HG02870 (cell line): ENCODE measurements around the gene APOL5.

Source experiments
- ATAC-seq: cut with Tn5 transposase; IDR thresholded peaks from one replicate; pipeline ENCODE4 v1.9.1; 2021; ENCODE audit warnings: mild to moderate bottlenecking, moderate library complexity; ENCODE audit not compliant: unreplicated experiment

Gene APOL5

GRCh38 chr22:35740616-35741015 is 22.9 kb downstream of the APOL5 start:
- ATAC-seq = no peak

GRCh38 chr22:35742342-35743100 is 24.8 kb downstream of the APOL5 start:
- ATAC-seq = no peak

GRCh38 chr22:35743326-35743860 is 25.7 kb downstream of the APOL5 start:
- no peak for ATAC-seq

GRCh38 chr22:35746248-35746647 is 28.6 kb downstream of the APOL5 start:
- ATAC-seq = no peak

GRCh38 chr22:35746946-35747703 is 29.5 kb downstream of the APOL5 start:
- no peak for ATAC-seq

- ATAC-seq = peak; percentile 76
Observed at GRCh38 chr22:35749808-35750207, 32.1 kb downstream of the APOL5 start.

- ATAC-seq = no peak
Observed at GRCh38 chr22:35752006-35752862, 34.6 kb downstream of the APOL5 start.

- no peak for ATAC-seq
Observed at GRCh38 chr22:35752863-35753189, 35.2 kb downstream of the APOL5 start.

- no peak for ATAC-seq
Observed at GRCh38 chr22:35754761-35755160, 37.1 kb downstream of the APOL5 start.

GRCh38 chr22:35756722-35757121 is 39.0 kb downstream of the APOL5 start:
- no peak for ATAC-seq

- no peak for ATAC-seq
Observed at GRCh38 chr22:35758394-35758793, 40.7 kb downstream of the APOL5 start.

- no peak for ATAC-seq
Observed at GRCh38 chr22:35761037-35761436, 43.4 kb downstream of the APOL5 start.

GRCh38 chr22:35766654-35767580 is 49.2 kb downstream of the APOL5 start:
- ATAC-seq = no peak

GRCh38 chr22:35769974-35770373 is 52.3 kb downstream of the APOL5 start:
- no peak for ATAC-seq

- no peak for ATAC-seq
Observed at GRCh38 chr22:35775339-35775738, 57.7 kb downstream of the APOL5 start.

GRCh38 chr22:35777335-35777975 is 59.8 kb downstream of the APOL5 start:
- no peak for ATAC-seq
